ENCODE results near the gene STK32B.

The STK32B gene

DNA sequence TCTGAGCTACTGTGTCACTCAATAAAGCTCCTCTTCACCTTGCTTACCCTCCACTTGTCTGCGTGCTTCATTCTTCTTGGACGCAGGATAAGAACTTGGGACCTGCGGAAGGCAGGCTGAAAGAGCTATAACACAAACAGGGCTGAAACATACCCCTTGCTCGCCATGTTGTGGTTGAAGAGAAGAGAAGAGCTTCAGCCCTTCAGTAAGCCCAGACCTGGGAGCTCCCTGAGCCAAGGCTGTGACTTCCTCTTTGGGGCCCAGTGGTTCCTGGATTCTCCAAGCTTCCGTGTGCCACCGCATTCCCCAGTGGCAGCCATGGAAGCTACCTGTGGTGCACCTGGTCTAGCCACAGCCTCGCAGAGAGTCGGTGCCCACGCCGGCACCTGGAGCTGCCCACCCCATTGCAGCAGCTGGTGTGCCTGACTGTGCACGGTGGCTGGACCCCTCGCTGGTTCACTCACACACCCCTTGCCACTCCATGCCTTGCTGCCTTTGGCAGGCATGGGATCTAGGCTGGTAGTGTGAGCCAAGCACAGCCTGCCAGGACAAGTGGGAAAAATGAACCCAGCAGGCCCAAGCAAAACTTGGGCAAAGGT is 496.5 kb downstream of the STK32B start:
- DNase-seq: no peak

Measured in CD4-positive, alpha-beta T cell treated with Interleukin-6 for 4 hours (primary cell).